ENCODE data around the gene JPT1.

The JPT1 gene

GRCh38 chr17:75103601-75104554 lies 50.4 kb downstream of the JPT1 start:
- no peak for DNase-seq

- DNase-seq, result no peak
These were observed 51.9 kb downstream of the JPT1 start for GRCh38 chr17:75102385-75102821.

GRCh38 chr17:75099881-75100595 lies 54.3 kb downstream of the JPT1 start:
- no peak for DNase-seq

- no peak for DNase-seq
These were observed 55.5 kb downstream of the JPT1 start for GRCh38 chr17:75098861-75099260.

GRCh38 chr17:75097865-75098264 lies 56.4 kb downstream of the JPT1 start:
- no peak for DNase-seq

- no peak for DNase-seq
These were observed 58.2 kb downstream of the JPT1 start for GRCh38 chr17:75096082-75096625.

- DNase-seq, result no peak
These were observed 59.4 kb downstream of the JPT1 start for GRCh38 chr17:75094871-75095399.

- no peak for DNase-seq
These were observed 60.7 kb downstream of the JPT1 start for GRCh38 chr17:75093548-75094158.

- no peak for DNase-seq
These were observed 62.4 kb downstream of the JPT1 start for GRCh38 chr17:75091855-75092327.

GRCh38 chr17:75090871-75091854 lies 63.1 kb downstream of the JPT1 start:
- DNase-seq, result no peak

- no peak for DNase-seq
These were observed 65.6 kb downstream of the JPT1 start for GRCh38 chr17:75088465-75089417.

- DNase-seq, result no peak
These were observed 66.5 kb downstream of the JPT1 start, which contains the start of gene SLC16A5 for GRCh38 chr17:75087558-75088453. Gene SLC16A5, plus strand, starts transcription at chr17:75087954. Its CDS starts 5,683 bp downstream, at chr17:75093637.

- DNase-seq, result no peak
These were observed 67.1 kb downstream of the JPT1 start for GRCh38 chr17:75087182-75087557.

- DNase-seq, result no peak
These were observed 67.7 kb downstream of the JPT1 start for GRCh38 chr17:75086496-75087181.
